22Rv1 (cell line): ENCODE measurements around the gene C4A.

Experiments
- H3K27ac ChIP-seq: fragments of 450-650 bp; 2 replicates; pipeline ENCODE4 v1.5.1; 2017
- ZFX ChIP-seq: fragments of 450-650 bp; IDR thresholded peaks from 2 replicates; pipeline ENCODE4 v1.6.1; 2017; ENCODE audit warnings: antibody characterized with exemption, borderline replicate concordance
- TF ChIP-seq, protein P1 (sequence below): fragments of 450-650 bp; IDR thresholded peaks from 2 replicates; pipeline ENCODE4 v1.5.1; 2017; ENCODE audit warnings: mild to moderate bottlenecking

C4A gene

DNA sequence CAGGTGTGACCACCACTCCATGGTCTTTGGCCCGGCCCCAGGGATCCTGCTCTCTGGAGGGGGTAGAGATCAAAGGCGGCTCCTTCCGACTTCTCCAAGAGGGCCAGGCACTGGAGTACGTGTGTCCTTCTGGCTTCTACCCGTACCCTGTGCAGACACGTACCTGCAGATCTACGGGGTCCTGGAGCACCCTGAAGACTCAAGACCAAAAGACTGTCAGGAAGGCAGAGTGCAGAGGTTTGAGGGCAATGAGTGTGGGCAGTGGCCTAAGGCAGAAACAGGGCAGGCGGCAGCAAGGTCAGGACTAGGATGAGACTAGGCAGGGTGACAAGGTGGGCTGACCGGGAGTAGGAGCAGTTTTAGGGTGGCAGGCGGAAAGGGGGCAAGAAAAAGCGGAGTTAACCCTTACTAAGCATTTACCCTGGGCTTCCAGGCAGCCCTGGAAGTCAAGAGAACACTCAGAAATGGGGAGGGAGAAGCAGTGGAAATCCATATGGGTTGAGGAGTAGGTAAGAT, 35.4 kb upstream of the C4A start:
- TF ChIP-seq, protein P1, sequence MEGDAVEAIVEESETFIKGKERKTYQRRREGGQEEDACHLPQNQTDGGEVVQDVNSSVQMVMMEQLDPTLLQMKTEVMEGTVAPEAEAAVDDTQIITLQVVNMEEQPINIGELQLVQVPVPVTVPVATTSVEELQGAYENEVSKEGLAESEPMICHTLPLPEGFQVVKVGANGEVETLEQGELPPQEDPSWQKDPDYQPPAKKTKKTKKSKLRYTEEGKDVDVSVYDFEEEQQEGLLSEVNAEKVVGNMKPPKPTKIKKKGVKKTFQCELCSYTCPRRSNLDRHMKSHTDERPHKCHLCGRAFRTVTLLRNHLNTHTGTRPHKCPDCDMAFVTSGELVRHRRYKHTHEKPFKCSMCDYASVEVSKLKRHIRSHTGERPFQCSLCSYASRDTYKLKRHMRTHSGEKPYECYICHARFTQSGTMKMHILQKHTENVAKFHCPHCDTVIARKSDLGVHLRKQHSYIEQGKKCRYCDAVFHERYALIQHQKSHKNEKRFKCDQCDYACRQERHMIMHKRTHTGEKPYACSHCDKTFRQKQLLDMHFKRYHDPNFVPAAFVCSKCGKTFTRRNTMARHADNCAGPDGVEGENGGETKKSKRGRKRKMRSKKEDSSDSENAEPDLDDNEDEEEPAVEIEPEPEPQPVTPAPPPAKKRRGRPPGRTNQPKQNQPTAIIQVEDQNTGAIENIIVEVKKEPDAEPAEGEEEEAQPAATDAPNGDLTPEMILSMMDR, result no peak
- TF ChIP-seq ZFX, result no peak
- H3K27ac ChIP-seq, result no peak overlapping the region

DNA sequence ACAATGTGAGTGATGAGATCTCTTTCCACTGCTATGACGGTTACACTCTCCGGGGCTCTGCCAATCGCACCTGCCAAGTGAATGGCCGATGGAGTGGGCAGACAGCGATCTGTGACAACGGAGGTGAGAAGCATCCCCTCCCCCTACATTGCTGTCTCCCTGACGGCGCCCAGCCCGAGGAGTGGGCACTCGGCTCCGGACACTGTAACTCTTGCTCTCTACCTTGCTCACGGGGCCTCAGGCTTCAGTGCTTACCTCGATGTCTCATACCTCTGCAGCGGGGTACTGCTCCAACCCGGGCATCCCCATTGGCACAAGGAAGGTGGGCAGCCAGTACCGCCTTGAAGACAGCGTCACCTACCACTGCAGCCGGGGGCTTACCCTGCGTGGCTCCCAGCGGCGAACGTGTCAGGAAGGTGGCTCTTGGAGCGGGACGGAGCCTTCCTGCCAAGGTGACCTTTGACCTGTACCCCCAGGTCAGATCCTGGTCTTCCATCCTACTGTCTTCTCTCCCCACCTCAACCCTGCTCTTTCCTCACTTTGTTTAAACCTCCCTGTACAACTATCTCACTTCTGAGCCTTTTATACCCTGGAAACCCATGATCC, 34.7 kb upstream of the C4A start:
- TF ChIP-seq ZFX, result no peak
- TF ChIP-seq, protein P1, result no peak

DNA sequence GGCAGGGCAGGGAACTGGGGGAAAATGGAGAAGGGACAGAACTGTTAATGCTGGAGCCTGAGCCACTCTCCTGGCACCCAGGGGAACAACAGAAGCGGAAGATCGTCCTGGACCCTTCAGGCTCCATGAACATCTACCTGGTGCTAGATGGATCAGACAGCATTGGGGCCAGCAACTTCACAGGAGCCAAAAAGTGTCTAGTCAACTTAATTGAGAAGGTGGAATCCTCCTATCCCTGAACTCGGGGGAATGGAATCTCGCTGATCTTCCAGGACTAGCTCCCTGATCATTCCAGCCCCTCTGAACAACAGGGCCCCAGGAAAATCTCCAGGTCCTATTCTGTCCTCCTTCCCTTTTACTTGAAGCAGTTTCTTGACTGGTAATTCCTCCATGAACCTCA, 34.0 kb upstream of the C4A start:
- no peak for TF ChIP-seq ZFX
- TF ChIP-seq, protein P1, result no peak
- no peak overlapping the region for H3K27ac ChIP-seq

More for the DNA sequence above, 34.7 kb upstream of the C4A start:
- no peak overlapping the region for H3K27ac ChIP-seq

DNA sequence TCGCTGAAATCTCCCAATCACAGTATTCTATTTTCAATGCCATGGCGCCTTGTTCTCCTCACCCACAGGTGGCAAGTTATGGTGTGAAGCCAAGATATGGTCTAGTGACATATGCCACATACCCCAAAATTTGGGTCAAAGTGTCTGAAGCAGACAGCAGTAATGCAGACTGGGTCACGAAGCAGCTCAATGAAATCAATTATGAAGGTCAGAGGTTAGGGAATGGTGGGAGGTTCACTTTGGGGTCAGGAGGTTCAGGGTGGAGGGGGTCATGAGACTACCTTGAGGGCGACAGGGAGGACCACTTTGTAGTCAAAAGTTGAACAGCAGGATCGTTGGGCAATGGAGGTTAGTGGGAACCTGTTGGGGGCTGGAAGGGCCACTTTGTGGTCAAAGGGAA, 33.6 kb upstream of the C4A start:
- no peak overlapping the region for H3K27ac ChIP-seq
- TF ChIP-seq, protein P1, result no peak
- no peak for TF ChIP-seq ZFX

DNA sequence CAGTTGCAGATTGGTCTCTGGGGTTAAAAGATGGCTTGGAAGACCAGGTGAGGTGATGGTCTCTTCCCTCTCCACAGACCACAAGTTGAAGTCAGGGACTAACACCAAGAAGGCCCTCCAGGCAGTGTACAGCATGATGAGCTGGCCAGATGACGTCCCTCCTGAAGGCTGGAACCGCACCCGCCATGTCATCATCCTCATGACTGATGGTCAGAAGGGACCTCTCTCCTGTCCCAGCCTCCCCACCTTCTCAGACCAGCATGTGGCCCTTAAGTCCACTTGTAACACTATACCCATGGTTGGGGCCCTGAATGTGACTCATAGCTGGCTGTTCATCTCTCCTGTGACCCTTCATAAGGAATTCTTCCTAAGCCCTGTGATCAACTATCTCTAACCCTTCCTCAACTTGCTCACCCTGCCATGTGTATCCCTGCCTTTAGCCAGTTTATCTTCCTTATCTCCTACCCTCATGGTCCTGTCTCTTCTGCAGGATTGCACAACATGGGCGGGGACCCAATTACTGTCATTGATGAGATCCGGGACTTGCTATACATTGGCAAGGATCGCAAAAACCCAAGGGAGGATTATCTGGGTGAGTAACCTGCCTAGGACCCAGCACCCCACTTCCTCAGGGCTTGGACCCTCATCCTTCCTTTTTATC, 33.0 kb upstream of the C4A start:
- H3K27ac ChIP-seq, result no peak overlapping the region
- no peak for TF ChIP-seq ZFX
- TF ChIP-seq, protein P1, result no peak

DNA sequence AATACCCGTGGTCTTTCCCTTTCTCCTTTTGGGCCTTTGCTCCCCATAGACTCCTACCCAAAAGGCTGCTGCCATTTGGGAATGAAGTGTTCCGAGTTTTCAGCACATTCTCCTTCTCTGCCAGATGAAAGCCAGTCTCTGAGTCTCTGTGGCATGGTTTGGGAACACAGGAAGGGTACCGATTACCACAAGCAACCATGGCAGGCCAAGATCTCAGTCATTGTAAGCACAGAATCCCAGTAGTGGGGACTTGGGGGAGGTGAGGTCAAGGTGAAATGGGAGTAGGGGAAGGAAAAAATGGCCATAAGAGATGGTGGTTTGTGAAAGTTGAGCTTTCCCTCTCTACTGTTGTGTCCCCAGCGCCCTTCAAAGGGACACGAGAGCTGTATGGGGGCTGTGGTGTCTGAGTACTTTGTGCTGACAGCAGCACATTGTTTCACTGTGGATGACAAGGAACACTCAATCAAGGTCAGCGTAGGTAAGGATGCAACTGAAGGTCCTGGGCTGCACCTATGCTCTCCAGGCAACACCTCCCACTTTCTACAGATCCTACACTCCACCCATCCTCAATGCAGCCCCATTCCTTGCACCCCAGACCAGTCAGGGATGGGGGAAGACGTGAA, 31.8 kb upstream of the C4A start:
- TF ChIP-seq, protein P1, result no peak
- TF ChIP-seq ZFX, result no peak
- no peak overlapping the region for H3K27ac ChIP-seq
